GM20431 (cell line): Measurements from ENCODE around the gene CNTNAP2.

Experiments used
- in situ Hi-C: fragments of 300-500 bp; cut with MseI, MboI; formaldehyde crosslinking; loops from one replicate; pipeline ENCODE4 v1.15.0; 2020; ENCODE audit warnings: low sequenced_read_pairs; ENCODE audit not compliant: unreplicated experiment

Gene CNTNAP2

DNA sequence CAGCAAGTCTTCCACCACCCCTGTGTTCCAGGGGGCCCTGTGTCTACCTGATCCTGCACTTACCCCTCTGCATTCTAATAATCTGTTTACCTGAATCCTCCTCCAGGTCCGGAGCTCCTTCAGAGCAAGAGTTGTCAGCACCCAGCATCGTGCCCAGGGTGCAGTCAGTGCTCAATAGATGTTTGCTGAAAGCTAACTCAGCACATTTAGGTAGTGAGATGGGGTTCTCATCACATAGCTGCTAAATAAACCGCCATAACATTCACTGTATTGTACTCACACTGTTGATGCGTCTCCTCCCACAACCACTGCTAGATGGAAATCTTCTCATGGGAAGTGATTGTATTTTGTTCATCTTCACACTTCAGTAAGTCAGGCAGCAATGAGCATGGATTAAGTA is 2097.5 kb downstream of the CNTNAP2 start:
- in situ Hi-C loops: no loop called here

GRCh38 chr7:148218603-148219002 is 2102.0 kb downstream of the CNTNAP2 start:
- in situ Hi-C loops: no loop called here

DNA sequence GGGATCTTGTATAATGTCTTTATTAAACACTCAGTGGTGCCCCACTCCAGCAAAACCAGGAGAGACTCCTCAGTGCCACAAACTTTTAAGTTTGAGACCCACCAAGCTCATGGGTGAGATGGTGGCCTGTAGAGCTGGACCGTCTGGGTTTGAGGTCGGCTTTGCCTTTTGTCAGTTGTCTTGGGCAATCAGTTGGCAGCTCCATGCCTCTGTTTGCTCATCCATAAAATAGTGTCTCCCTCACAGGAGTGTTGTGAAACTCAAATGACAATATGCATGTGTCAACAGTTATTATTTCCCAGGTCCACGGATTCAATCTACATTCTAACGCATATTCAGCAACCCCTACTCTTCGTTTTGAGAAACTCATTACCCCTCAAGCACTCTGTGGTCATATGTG is 2106.1 kb downstream of the CNTNAP2 start:
- in situ Hi-C loops: no loop called here

DNA sequence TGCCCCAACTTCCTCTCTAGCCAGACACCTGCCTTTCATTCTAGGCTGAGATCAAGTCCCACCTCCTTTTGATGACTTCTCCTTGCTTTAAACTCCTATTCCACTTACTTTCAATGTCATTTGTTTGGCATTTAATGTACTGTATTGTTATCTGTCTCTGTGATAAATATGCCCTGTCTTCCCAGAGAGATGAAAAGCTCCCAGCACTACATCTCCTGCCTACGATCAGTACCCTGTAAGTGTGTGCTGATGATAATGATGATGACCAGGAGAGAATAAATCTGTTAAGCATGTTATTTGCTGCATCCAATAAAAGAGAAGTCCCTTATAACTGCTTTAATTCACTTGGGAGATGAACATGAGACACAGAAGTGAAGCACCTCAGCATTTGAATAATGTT is 2106.6 kb downstream of the CNTNAP2 start:
- in situ Hi-C loops: no loop called here

GRCh38 chr7:148223738-148224137 is 2107.1 kb downstream of the CNTNAP2 start:
- in situ Hi-C loops: no loop called here

DNA sequence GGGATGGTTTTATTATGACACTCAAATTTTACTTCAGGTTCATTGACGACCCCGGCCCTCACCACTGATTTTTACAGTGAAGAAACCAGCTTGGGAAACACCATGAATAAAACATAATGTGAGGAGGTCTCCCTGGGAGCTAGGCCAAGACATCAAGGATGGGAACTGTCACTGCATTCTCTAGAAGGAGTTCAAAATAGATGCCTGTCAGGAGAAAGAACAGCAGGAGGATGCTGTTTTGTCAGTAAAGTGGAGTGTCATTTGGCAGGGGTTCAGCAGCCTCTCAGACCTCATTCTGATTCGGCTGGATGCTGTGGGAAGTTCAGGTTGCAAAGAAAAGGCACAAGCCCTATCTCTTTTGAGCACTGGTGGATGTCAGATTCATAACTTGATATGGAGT is 2113.7 kb downstream of the CNTNAP2 start:
- in situ Hi-C loops: no loop called here

DNA sequence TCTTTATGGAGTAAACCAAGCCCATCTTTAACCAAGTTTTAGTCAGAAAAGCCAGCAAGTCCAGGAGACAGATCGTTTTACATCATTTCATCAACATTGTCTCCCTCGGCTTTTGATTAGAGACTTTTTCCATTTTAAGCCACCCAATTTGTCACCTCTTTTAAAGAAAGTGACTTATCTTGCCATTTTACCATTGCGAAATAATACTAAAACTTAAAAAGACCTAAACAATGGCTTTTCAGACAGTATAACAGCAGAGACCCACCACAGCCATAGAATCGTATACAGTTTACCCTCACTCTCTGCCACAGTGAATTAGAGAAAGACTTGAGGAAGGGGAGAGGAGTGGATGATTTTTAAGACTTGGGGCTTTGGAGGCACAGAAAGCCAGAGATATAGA is 2114.3 kb downstream of the CNTNAP2 start:
- in situ Hi-C loops: no loop called here

DNA sequence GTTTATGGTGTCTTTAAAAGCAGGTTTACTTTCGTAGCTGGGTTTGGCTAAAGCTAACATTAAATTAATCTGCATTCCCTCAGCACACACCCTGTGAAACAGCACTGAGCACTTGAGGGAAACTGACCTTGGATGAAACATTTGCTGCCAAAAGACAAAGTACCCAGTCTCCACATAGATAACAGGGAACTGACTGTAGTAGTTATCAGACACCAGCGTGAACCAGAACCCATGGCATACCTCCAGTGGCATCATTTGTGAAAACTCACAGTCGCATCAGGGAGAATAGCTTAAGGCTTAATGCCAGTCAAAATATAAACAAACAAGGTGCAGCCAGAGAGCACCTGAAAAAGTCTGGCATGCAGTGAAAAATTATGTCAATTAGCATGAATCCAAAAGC is 2116.2 kb downstream of the CNTNAP2 start:
- in situ Hi-C loops: no loop called here

DNA sequence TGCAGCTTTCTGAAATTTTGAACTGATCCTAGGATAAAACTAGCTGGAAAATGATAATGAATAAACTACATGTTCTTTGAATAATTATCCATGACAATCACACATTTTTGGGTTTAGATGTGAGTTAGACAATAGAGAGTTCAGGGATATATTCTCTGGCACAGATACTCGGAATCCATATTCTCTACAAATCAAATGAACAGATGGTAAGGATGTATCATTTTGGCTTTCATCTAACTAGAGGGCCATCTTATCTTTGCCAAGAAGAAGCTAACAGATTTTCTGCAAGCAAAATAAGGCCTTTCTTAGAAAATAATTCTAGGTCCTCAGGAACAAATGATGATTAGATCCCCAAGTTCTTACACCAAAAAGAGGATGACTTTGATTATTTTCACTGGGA is 2118.1 kb downstream of the CNTNAP2 start:
- in situ Hi-C loops: no loop called here

GRCh38 chr7:148238761-148239325 is 2122.2 kb downstream of the CNTNAP2 start:
- in situ Hi-C loops: no loop called here

DNA sequence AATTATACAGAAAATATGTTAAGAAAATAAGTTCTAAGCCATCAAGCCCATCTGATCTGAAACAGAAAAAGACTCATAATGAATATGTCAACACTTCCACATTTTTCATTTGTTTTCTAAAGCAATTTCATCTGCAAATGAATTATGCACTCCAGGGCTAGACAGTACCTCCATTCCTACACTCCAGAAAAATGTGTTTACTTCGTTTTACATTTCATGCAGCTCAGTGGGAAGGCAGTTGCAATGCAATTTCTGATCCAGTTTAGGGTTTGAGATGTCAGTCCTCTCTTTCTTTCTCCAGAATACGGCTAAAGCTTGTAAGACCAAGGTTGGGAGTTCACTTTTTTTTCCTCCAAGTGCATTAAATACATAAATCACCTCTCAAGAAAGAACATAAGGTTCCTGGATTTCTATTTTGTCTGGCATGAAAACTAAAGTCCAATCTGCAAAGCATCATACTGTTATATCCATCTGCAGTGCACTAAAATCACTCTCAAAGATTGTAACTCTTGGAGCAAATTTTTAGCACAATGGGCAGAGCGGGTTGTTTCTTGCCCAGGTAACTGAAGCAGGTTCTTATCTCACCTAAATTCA is 2125.2 kb downstream of the CNTNAP2 start:
- in situ Hi-C loops: no loop called here

DNA sequence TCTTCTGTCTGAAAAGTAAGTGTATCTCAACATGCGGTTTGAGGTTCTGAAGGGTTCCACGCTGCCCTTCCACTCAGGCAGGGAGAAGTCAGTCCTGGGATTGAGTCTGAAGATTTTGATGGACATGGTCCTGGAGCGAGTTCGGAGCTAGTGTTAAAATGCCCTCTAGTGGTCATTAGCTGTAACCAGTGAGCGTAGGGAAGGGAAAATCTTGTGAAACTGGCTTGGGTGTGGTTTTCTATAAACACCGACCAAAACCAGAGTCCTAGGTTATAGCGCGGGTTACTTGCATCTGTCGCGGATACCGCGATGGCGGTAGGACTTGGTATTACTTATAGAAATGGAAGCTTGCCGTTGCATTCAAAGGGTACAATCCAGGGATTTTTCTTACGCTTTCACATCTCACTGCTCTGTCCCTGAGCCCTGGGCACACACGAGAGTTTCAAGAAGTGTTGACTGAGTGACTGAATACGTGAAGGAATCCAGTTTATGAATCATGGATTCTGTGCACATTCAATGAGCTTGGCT is 2125.8 kb downstream of the CNTNAP2 start:
- in situ Hi-C loops: no loop called here

DNA sequence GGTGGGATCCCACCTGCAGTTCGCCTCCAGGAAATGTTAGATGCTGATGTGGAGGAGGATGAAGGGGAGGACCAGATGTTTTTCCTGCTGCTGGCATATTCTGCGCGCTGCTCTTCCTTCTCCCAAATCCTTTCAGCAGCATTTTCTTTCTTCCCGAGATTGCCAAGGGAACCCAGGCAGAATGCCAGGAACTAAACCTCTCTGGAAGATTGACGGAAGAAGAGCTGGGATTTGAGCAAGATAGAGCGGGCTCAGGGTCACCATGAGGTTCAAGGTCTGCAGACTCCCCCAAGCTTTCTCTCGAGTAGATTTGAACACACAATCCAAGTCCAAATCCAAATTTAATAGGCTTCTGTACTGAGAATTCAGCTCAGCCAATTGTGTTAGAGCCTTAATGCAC is 2128.8 kb downstream of the CNTNAP2 start:
- in situ Hi-C loops: no loop called here

- in situ Hi-C loops: loop anchor here (25.0 kb wide), 1 partner anchor 709 kb away; no protein-coding TSS in a partner anchor
Measured at GRCh38 chr7:148253629-148254028, 2137.0 kb downstream of the CNTNAP2 start.

DNA sequence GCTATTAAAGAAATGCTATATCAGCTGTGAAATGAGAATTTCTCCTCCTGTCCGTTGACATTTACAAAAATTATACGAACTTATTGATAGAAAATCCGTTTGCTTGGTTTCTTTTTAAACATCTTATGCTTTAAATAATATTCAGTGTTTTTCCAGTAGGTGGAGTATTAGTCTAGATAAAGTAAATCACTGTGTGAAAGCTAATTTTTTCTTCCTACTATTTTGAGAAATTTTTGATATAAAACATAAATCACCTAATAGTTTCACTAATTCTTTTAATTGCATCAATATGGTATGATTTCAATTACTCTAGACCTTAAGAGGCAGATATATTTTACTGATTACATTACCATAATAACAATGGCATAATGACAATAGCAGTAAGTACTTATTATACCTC is 2138.7 kb downstream of the CNTNAP2 start:
- in situ Hi-C loops: loop anchor here (25.0 kb wide), 1 partner anchor 707 kb away; no protein-coding TSS in a partner anchor

DNA sequence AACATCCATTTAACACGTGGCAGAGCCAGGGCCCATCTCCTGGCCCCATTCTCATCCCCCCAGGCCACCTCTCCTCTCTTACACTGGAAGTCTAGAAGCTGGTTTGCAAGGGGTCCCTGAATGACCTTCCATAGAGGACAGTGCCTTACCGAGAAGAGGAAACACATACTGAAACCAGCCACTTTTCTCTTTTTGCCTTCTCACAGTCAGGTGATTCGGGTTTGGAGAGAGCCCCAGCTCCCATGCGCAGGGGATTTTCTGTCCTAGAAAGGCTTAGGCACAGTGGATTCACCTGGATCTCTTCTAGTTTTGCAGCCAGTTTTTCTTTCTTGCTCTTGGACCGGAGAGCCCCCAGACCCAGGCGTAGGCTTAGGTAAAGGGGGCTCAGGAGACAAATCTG is 2139.8 kb downstream of the CNTNAP2 start:
- in situ Hi-C loops: loop anchor here (25.0 kb wide), 1 partner anchor 706 kb away; no protein-coding TSS in a partner anchor

DNA sequence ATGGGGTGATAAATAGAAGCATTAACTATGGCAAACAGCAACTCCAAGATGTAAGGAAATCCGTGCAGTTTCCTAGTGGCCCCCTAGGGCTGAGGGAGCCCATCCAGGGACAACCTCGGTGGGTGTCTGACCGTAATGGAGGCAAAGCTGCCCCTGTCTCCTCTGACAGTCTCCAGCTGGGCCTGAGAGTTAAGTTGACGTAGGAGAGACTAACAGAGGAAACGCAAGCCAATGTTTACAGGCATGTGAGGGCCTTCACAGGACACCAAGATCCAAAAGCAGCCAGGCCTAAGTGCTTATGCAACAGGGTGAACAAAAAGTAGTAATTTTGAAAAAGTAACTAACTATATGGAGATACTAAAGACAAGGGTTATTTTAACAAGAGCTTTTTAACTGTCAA is 2144.0 kb downstream of the CNTNAP2 start:
- in situ Hi-C loops: loop anchor here (25.0 kb wide), 1 partner anchor 702 kb away; no protein-coding TSS in a partner anchor

DNA sequence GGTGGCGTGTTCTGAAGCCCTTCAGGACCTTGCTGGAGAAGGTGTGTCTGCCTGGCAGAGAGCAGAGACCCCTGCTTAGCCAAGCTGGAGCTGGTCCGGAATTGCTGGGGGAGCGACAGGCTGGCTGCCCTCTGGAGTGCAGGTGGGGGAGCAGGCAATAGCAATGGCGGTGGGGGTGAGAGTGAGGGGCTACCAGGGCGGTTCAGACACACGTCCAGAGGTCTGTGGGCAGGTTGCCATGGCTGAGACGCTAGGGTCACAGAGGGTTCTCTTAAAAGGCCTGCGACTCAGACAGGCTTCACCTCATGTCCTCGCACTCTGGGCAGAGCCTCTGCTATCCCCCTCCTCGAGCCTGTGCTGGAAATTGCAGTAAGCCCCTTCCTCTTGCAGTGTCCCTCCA is 2144.9 kb downstream of the CNTNAP2 start:
- in situ Hi-C loops: loop anchor here (25.0 kb wide), 1 partner anchor 701 kb away; no protein-coding TSS in a partner anchor

- in situ Hi-C loops: loop anchor here (25.0 kb wide), 1 partner anchor 700 kb away; no protein-coding TSS in a partner anchor
Measured at GRCh38 chr7:148261996-148262688, 2145.5 kb downstream of the CNTNAP2 start.

- in situ Hi-C loops: loop anchor here (25.0 kb wide), 1 partner anchor 700 kb away; no protein-coding TSS in a partner anchor
Measured at GRCh38 chr7:148262721-148263229, 2146.2 kb downstream of the CNTNAP2 start.
